HG03571 (cell line): Measurements from ENCODE around the gene NRIP1.

Experiments used
- ATAC-seq: cut with Tn5 transposase; IDR thresholded peaks from one replicate; pipeline ENCODE4 v1.9.1; 2021; ENCODE audit not compliant: unreplicated experiment

NRIP1 gene

DNA sequence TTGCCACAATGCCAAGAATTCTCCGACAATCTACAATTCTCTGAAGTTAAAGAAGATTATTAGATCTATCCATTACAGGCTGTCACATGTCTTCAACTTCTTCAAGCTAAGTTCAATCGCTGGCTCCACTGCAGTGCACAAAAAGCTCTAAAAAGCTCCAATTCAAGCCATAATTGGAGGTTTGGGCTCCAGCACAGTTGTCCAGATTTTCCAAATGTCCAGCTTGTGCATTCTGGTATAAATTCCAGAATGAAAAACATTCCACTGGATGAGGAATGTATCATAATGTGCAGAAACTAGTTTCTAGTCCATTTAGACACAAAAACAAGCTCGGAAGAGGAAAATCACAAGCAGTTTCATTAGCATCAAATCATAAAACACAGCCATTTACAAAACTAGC, 138.6 kb downstream of the NRIP1 start:
- ATAC-seq = no peak

- ATAC-seq = no peak
Observed at GRCh38 chr21:14923468-14923867, 141.3 kb downstream of the NRIP1 start.

GRCh38 chr21:14922980-14923379, 141.8 kb downstream of the NRIP1 start:
- ATAC-seq = no peak

- no peak for ATAC-seq
Observed at GRCh38 chr21:14918527-14918926, 146.3 kb downstream of the NRIP1 start.

DNA sequence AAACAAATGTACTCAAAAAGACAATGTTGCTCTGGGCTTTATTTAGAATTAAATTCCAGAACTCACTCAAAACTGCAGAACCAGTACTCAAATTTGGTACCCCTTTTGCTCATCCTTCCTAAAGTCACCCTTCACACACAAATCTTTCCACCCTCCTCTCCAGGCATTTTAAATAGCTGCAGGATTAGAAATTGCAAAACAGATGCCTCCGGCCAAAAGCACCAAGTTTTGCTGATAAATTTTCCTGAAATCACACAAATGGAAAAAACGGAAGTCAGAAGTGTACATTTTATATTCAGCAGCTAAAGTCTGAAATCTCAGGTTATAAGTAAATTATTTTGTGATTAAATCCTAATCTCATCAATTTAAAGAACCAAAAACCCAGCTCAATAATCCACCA, 147.0 kb downstream of the NRIP1 start:
- ATAC-seq = no peak

DNA sequence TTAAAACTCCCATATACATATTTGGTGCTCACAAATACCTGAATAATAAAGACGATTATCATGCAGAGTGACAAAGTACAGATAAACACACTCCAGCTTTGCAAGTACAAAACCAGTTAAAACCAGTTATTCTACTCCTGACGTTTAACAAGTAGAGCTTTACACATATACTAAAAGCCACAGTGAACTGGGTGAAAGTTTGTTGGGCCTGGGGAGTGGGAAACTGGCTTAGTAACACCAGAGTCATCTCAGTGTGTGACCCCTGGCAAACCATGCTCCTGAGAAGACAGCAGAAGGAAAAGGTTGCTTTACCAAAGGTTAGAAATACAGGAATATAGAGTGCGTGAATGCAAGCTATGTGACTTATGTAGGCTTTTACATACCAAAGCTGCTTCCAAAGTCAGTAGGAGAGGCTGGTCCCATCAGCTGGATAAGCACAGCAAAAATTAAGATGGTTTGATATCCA, 148.1 kb downstream of the NRIP1 start:
- no peak for ATAC-seq

DNA sequence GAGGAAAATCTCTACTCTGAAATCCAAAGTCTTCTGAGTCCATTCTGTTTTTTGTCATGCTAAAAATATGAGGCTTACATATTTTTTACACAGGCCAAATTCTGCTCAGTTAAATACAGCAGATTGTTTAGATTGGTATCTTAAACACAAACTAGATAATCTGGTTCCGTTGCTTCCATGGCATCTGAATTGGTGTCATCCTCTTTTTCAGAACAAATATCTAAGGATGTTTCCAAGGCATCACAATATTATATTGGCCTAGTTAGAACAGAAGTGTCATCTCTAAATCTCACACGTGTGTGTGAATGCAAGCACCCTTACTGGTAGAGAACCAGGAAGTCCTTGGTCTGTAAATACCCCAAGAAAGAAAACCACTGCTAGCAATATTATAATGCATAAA, 151.2 kb downstream of the NRIP1 start:
- ATAC-seq = no peak

- no peak for ATAC-seq
Observed at GRCh38 chr21:14911351-14911750, 153.4 kb downstream of the NRIP1 start.
